IMR-90 (cell line): ENCODE results near the gene ASPA.

Experiments
- BHLHE40 ChIP-seq: fragments of 150-350 bp; IDR thresholded peaks from 2 replicates; pipeline ENCODE4 v1.6.1; 2016; ENCODE audit warnings: mild to moderate bottlenecking, low read depth, low read length
- CEBPB ChIP-seq: IDR thresholded peaks from 2 replicates; pipeline ENCODE4 v1.6.1; 2012; ENCODE audit warnings: low read depth, low read length, improper control_type of control experiment
- CTCF ChIP-seq: conservative IDR thresholded peaks from 2 replicates; pipeline ENCODE4 v1.5.1; 2012; ENCODE audit warnings: mild to moderate bottlenecking, low read depth, low read length, improper control_type of control experiment
- MAFK ChIP-seq: IDR thresholded peaks from 2 replicates; pipeline ENCODE4 v1.6.1; 2012; ENCODE audit warnings: low read depth, low read length, improper control_type of control experiment
- POLR2A ChIP-seq: IDR thresholded peaks from 2 replicates; pipeline ENCODE4 v1.6.1; 2012; ENCODE audit warnings: mild to moderate bottlenecking, low read depth, low read length
- TF ChIP-seq, protein P1 (sequence below): fragments of 150-350 bp; IDR thresholded peaks from 2 replicates; pipeline ENCODE4 v1.6.1; 2016; ENCODE audit warnings: low read depth, mild to moderate bottlenecking, low read length, moderate library complexity, borderline replicate concordance

- TF ChIP-seq CTCF (no peak), POLR2A (no peak), MAFK (no peak), CEBPB (no peak), BHLHE40 (no peak)
- TF ChIP-seq, protein P1, sequence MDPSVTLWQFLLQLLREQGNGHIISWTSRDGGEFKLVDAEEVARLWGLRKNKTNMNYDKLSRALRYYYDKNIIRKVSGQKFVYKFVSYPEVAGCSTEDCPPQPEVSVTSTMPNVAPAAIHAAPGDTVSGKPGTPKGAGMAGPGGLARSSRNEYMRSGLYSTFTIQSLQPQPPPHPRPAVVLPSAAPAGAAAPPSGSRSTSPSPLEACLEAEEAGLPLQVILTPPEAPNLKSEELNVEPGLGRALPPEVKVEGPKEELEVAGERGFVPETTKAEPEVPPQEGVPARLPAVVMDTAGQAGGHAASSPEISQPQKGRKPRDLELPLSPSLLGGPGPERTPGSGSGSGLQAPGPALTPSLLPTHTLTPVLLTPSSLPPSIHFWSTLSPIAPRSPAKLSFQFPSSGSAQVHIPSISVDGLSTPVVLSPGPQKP = no peak
Measured at GRCh38 chr17:3539881-3540540, 64.2 kb downstream of the ASPA start.
